GM12892 (cell line): ENCODE measurements around the gene VCL.

Source experiments
- POLR2A ChIP-seq: IDR thresholded peaks from 2 replicates; pipeline ENCODE4 v1.6.1; 2011; ENCODE audit warnings: low read depth, low read length, control low read depth
- POLR2AphosphoS5 ChIP-seq: IDR thresholded peaks from 2 replicates; pipeline ENCODE4 v1.6.1; 2011; ENCODE audit warnings: low read depth, low read length, control low read depth

DNA sequence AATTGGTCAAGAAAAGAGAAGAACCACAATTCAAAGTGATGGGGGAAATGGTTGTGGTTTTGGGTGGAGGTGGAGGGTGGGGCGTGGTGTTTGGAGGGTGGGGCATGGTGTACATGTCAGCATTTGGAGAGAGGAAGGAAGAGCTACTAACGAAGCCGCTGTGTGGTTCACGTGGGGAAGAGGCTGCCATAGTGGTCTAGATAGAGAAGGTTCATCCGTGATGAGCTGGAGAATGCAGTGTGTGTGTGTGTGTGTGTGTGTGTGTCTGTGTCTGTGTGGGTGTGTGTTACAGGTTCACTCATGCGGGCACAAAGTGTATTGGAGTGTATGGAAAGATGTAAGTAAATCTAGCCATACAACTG, 6.1 kb upstream of the VCL start:
- no peak for TF ChIP-seq POLR2A
- no peak for TF ChIP-seq POLR2AphosphoS5
